ENCODE results near the gene SPI1. TPM values are rescaled to one million over a fixed set of nuclear protein-coding genes. Genes with fewer than 3 reads are reported as not detected.
A peak's percentile ranks its signal among the peaks of the same experiment; 100 is the strongest.

SPI1 gene
- total RNA-seq, 1 experiment from 2014 or later, result 0.22 TPM

DNA sequence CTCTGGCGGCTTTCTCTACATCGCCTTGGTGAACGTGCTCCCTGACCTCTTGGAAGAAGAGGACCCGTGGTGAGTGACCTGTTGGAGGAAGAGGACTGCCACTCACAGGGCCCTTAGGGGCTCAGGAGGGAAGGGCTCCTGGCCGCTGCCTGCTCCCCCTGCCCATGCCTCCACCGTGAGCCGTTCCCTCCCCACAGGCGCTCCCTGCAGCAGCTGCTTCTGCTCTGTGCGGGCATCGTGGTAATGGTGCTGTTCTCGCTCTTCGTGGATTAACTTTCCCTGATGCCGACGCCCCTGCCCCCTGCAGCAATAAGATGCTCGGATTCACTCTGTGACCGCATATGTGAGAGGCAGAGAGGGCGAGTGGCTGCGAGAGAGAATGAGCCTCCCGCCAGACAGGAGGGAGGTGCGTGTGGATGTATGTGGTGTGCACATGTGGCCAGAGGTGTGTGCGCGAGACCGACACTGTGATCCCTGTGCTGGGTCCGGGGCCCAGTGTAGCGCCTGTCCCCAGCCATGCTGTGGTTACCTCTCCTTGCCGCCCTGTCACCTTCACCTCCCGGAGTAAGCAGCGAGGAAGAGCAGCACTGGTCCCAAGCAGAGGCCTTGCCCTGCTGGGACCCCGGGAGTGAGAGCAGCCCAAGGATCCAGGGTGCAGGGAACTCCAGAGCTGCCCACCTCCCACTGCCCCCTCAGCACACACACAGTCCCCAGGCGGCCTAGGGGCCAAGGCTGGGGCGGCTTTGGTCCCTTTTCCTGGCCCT is 36.9 kb upstream of the SPI1 start:
- DNase-seq (no peak), ATAC-seq (no peak; the same call in 1 of the 2 replicates)
- peaks cover 9% of the 10 kb centered on the region; the same call in 1 of the 2 replicates for H4K20me1 ChIP-seq (ENCODE audit: low read length)
- POLR2A ChIA-PET (ENCODE audit: unreplicated experiment), result interaction anchor here (0.6 kb wide), 1 partner anchor 69 kb away, joined by 8 read pairs; no protein-coding TSS in a partner anchor
- no TSS peak for BruUV-seq (replicated peaks)
- peak overlapping the region; percentile 46 for H3K27ac ChIP-seq (ENCODE audit: low read length)
- CTCF ChIA-PET, result interaction anchor here (0.5 kb wide), 1 partner anchor 211 kb away, joined by 3 read pairs; no protein-coding TSS in a partner anchor
- peaks cover 8% of the 10 kb centered on the region for H3K79me2 ChIP-seq (ENCODE audit: low read length)
- H3K27me3 ChIP-seq (ENCODE audit: low read length), result no peaks in the 10 kb centered on the region
- peaks cover 13% of the 10 kb centered on the region for H3K36me3 ChIP-seq (ENCODE audit: low read depth, low read length)
- H3F3A ChIP-seq (ENCODE audit: low read length, unreplicated experiment), result peaks cover 3% of the 10 kb centered on the region
- intact Hi-C loops (cut with micrococcal nuclease), result no loop called here
- H3K4me3 ChIP-seq (ENCODE audit: low read length), result no peak overlapping the region
- peaks cover 20% of the 10 kb centered on the region for H3K4me1 ChIP-seq (ENCODE audit: insufficient read depth, low read length)
- H2AFZ ChIP-seq (ENCODE audit: low read length), result no peak overlapping the region
- no peaks in the 10 kb centered on the region for H3K9me2 ChIP-seq (replicated peaks; ENCODE audit: low read length)
- H3K9me3 ChIP-seq (ENCODE audit: low read length), result no peaks in the 10 kb centered on the region
- no peak overlapping the region for H3K9ac ChIP-seq (ENCODE audit: low read length)
- peak overlapping the region; percentile 44; the same call in 1 of the 2 replicates for H3K4me2 ChIP-seq (ENCODE audit: low read length)
- TF ChIP-seq EZH2 (IDR thresholded peaks at IDR 0.05; ENCODE audit: low read length, unreplicated experiment), result no peak
- TF ChIP-seq, protein P1, sequence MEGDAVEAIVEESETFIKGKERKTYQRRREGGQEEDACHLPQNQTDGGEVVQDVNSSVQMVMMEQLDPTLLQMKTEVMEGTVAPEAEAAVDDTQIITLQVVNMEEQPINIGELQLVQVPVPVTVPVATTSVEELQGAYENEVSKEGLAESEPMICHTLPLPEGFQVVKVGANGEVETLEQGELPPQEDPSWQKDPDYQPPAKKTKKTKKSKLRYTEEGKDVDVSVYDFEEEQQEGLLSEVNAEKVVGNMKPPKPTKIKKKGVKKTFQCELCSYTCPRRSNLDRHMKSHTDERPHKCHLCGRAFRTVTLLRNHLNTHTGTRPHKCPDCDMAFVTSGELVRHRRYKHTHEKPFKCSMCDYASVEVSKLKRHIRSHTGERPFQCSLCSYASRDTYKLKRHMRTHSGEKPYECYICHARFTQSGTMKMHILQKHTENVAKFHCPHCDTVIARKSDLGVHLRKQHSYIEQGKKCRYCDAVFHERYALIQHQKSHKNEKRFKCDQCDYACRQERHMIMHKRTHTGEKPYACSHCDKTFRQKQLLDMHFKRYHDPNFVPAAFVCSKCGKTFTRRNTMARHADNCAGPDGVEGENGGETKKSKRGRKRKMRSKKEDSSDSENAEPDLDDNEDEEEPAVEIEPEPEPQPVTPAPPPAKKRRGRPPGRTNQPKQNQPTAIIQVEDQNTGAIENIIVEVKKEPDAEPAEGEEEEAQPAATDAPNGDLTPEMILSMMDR (conservative IDR thresholded peaks at IDR 0.05; ENCODE audit: low read depth, low read length), result no peak
- no peak for TF ChIP-seq EZH2phosphoT487 (IDR thresholded peaks at IDR 0.05; ENCODE audit: borderline replicate concordance, low read length)

DNA sequence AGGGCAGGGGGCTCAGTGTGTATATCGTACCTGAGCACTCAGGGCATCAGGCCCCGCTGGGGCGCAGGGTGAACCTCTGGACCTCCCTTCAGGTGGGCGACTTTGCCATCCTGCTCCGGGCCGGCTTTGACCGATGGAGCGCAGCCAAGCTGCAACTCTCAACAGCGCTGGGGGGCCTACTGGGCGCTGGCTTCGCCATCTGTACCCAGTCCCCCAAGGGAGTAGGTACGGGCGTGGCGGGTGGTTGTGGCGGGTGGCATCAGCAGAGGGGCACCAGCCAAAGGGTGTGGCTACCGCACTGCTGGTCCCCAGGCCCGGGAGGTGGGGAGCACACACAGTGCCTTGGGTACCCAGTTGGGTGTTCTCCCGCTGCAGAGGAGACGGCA is 36.3 kb upstream of the SPI1 start:
- Histone ChIP-seq H3K79me2 (ENCODE audit: low read length) (peaks cover 14% of the 10 kb centered on the region), H3K4me2 (ENCODE audit: low read length) (no peak overlapping the region), H3K9me2 (replicated peaks; ENCODE audit: low read length) (no peaks in the 10 kb centered on the region), H3K4me1 (ENCODE audit: insufficient read depth, low read length) (peaks cover 26% of the 10 kb centered on the region), H3F3A (ENCODE audit: low read length, unreplicated experiment) (peaks cover 3% of the 10 kb centered on the region), H3K27me3 (ENCODE audit: low read length) (no peaks in the 10 kb centered on the region), H3K27ac (ENCODE audit: low read length) (no peak overlapping the region), H3K9ac (ENCODE audit: low read length) (no peak overlapping the region), H3K9me3 (ENCODE audit: low read length) (no peaks in the 10 kb centered on the region), H4K20me1 (ENCODE audit: low read length) (peaks cover 9% of the 10 kb centered on the region; the same call in 1 of the 2 replicates), H3K4me3 (ENCODE audit: low read length) (no peak overlapping the region), H3K36me3 (ENCODE audit: low read depth, low read length) (peaks cover 7% of the 10 kb centered on the region), H2AFZ (ENCODE audit: low read length) (no peak overlapping the region)
- TF ChIP-seq EZH2phosphoT487 (IDR thresholded peaks at IDR 0.05; ENCODE audit: borderline replicate concordance, low read length) (no peak), EZH2 (IDR thresholded peaks at IDR 0.05; ENCODE audit: low read length, unreplicated experiment) (no peak)
- TF ChIP-seq, protein P1 (conservative IDR thresholded peaks at IDR 0.05; ENCODE audit: low read depth, low read length), result no peak
- DNase-seq (no peak), ATAC-seq (no peak)
- POLR2A ChIA-PET (ENCODE audit: unreplicated experiment), result no interaction called here
- intact Hi-C loops (cut with micrococcal nuclease), result no loop called here
- CTCF ChIA-PET, result no interaction called here
- BruUV-seq (replicated peaks), result no TSS peak

Measured in PC-3 (cell line).